H9 (cell line): ENCODE data around the gene IPO9. TPM values are rescaled to one million over a fixed set of nuclear protein-coding genes. Genes with fewer than 3 reads are reported as not detected.

Experiments
- DNase-seq: peaks from one replicate; pipeline ENCODE4 v3.0.0-alpha.2; 2017
- H2AFZ ChIP-seq: one replicate; pipeline ENCODE4 v1.6.1; 2013; ENCODE audit warnings: mild to moderate bottlenecking, low read length, control low read depth, moderate library complexity
- H2AK5ac ChIP-seq: 2 replicates; pipeline ENCODE4 v1.6.1; 2013; ENCODE audit warnings: low read length, control low read depth, mixed read lengths; ENCODE audit not compliant: insufficient read length
- H2BK120ac ChIP-seq: one replicate; pipeline ENCODE4 v1.6.1; 2013; ENCODE audit warnings: low read depth, mild to moderate bottlenecking, low read length, control low read depth, inconsistent platforms; ENCODE audit not compliant: poor library complexity, severe bottlenecking
- H2BK12ac ChIP-seq: 2 replicates; pipeline ENCODE4 v1.6.1; 2013; ENCODE audit warnings: low read length, control low read depth, mixed read lengths, low read depth; ENCODE audit not compliant: insufficient read length
- H2BK15ac ChIP-seq: 2 replicates; pipeline ENCODE4 v1.6.1; 2013; ENCODE audit warnings: low read depth, low read length, control low read depth
- H2BK20ac ChIP-seq: one replicate; pipeline ENCODE4 v1.6.1; 2013; ENCODE audit warnings: low read depth, mild to moderate bottlenecking, low read length, control low read depth, inconsistent platforms; ENCODE audit not compliant: poor library complexity, severe bottlenecking
- H2BK5ac ChIP-seq: 2 replicates; pipeline ENCODE4 v1.6.1; 2013; ENCODE audit warnings: low read length, control low read depth, mixed read lengths; ENCODE audit not compliant: insufficient read length
- H3K14ac ChIP-seq: 2 replicates; pipeline ENCODE4 v1.6.1; 2013; ENCODE audit warnings: low read length, control low read depth; ENCODE audit not compliant: insufficient read depth
- H3K18ac ChIP-seq: 2 replicates; pipeline ENCODE4 v1.6.1; 2013; ENCODE audit warnings: low read depth, mild to moderate bottlenecking, mixed read lengths, low read length, control low read depth; ENCODE audit not compliant: insufficient read length
- H3K23ac ChIP-seq: 2 replicates; pipeline ENCODE4 v1.6.1; 2013; ENCODE audit warnings: low read length, control low read depth, mixed read lengths, low read depth; ENCODE audit not compliant: insufficient read length
- H3K23me2 ChIP-seq: 2 replicates; pipeline ENCODE4 v1.6.1; 2013; ENCODE audit warnings: low read depth, mild to moderate bottlenecking, mixed read lengths, low read length, control low read depth; ENCODE audit not compliant: insufficient read length, poor library complexity, severe bottlenecking
- H3K27ac ChIP-seq: 2 replicates; pipeline ENCODE4 v1.5.1; 2013; ENCODE audit warnings: low read length, control low read depth, mixed read lengths, low read depth; ENCODE audit not compliant: insufficient read length
- H3K27me3 ChIP-seq: 2 replicates; pipeline ENCODE4 v1.6.1; 2013; ENCODE audit warnings: low read length, control low read depth, inconsistent platforms; ENCODE audit not compliant: insufficient read depth
- H3K4ac ChIP-seq: 2 replicates; pipeline ENCODE4 v1.6.1; 2013; ENCODE audit warnings: low read depth, mild to moderate bottlenecking, control low read depth, inconsistent platforms, low read length, moderate library complexity
- H3K4me1 ChIP-seq: 2 replicates; pipeline ENCODE4 v1.6.1; 2013; ENCODE audit warnings: low read length, control low read depth, inconsistent platforms; ENCODE audit not compliant: insufficient read depth
- H3K4me2 ChIP-seq: 2 replicates; pipeline ENCODE4 v1.6.1; 2013; ENCODE audit warnings: low read length, control low read depth, mixed read lengths; ENCODE audit not compliant: insufficient read length, insufficient read depth
- H3K56ac ChIP-seq: 2 replicates; pipeline ENCODE4 v1.6.1; 2013; ENCODE audit warnings: low read depth, mild to moderate bottlenecking, mixed read lengths, low read length, control low read depth; ENCODE audit not compliant: insufficient read length
- H3K79me1 ChIP-seq: 2 replicates; pipeline ENCODE4 v1.6.1; 2013; ENCODE audit warnings: low read depth, mild to moderate bottlenecking, moderate library complexity, low read length, control low read depth, inconsistent platforms; ENCODE audit not compliant: insufficient read depth, poor library complexity, severe bottlenecking
- H3K79me2 ChIP-seq: 2 replicates; pipeline ENCODE4 v1.6.1; 2013; ENCODE audit warnings: low read length, control low read depth, inconsistent platforms; ENCODE audit not compliant: insufficient read depth
- H3K9ac ChIP-seq: 2 replicates; pipeline ENCODE4 v1.6.1; 2013; ENCODE audit warnings: low read length, control low read depth, mixed read lengths; ENCODE audit not compliant: insufficient read length; ENCODE audit errors: extremely low read depth
- H3K9me3 ChIP-seq: one replicate; pipeline ENCODE4 v1.6.1; 2013; ENCODE audit warnings: low read depth, low read length, inconsistent platforms; ENCODE audit not compliant: control insufficient read depth
- H3T11ph ChIP-seq: one replicate; pipeline ENCODE4 v1.6.1; 2013; ENCODE audit warnings: mild to moderate bottlenecking, low read length, control low read depth, inconsistent platforms
- H4K20me1 ChIP-seq: one replicate; pipeline ENCODE4 v1.6.1; 2013; ENCODE audit not compliant: control insufficient read depth, insufficient read length, insufficient read depth
- H4K5ac ChIP-seq: 2 replicates; pipeline ENCODE4 v1.6.1; 2013; ENCODE audit warnings: low read depth, mild to moderate bottlenecking, mixed read lengths, low read length, control low read depth; ENCODE audit not compliant: insufficient read length
- H4K8ac ChIP-seq: replicated peaks from 2 replicates; pipeline ENCODE4 v1.6.1; 2013; ENCODE audit warnings: low read length, control low read depth, mixed read lengths, low read depth; ENCODE audit not compliant: insufficient read length
- H4K91ac ChIP-seq: 2 replicates; pipeline ENCODE4 v1.6.1; 2013; ENCODE audit warnings: low read depth, mild to moderate bottlenecking, moderate library complexity, mixed read lengths, low read length, control low read depth; ENCODE audit not compliant: insufficient read length
- H3K27ac Mint-ChIP-seq, 3 experiments: 2 replicates in 2 of 3; 3 replicates in 1 of 3; pipeline ENCODE4 v1.8.0; 2020 to 2021; ENCODE audit warnings: mixed read lengths in 3 of 3, mild to moderate bottlenecking in 1 of 3, moderate library complexity in 1 of 3
- H3K27me3 Mint-ChIP-seq: 2 replicates; pipeline ENCODE4 v1.8.0; 2021; ENCODE audit warnings: low read depth, mild to moderate bottlenecking, moderate library complexity, mixed read lengths
- H3K36me3 Mint-ChIP-seq, 3 experiments: 2 replicates in 2 of 3; 3 replicates in 1 of 3; pipeline ENCODE4 v1.8.0; 2020 to 2021; ENCODE audit warnings: low read depth in 3 of 3, mixed read lengths in 3 of 3; ENCODE audit not compliant: insufficient read depth in 1 of 3
- H3K4me1 Mint-ChIP-seq, 2 experiments: 2 replicates each; pipeline ENCODE4 v1.8.0; 2020; ENCODE audit warnings: mixed read lengths in 2 of 2
- H3K4me3 Mint-ChIP-seq, 2 experiments: 2 replicates in 1 of 2; 3 replicates in 1 of 2; pipeline ENCODE4 v1.8.0; 2020 to 2021; ENCODE audit warnings: mild to moderate bottlenecking in 2 of 2, mixed read lengths in 2 of 2, moderate library complexity in 1 of 2
- H3K9me3 Mint-ChIP-seq, 2 experiments: 2 replicates in 1 of 2; 3 replicates in 1 of 2; pipeline ENCODE4 v1.8.0; 2020; ENCODE audit warnings: mild to moderate bottlenecking in 2 of 2, mixed read lengths in 2 of 2, moderate library complexity in 1 of 2
- CTCF ChIP-seq: fragments of 200-600 bp; sonication (generic); conservative IDR thresholded peaks from 3 replicates; pipeline ENCODE4 v1.8.0; 2021; ENCODE audit warnings: antibody characterized with exemption, mild to moderate bottlenecking
- WGBS: extraction: QIAGEN DNeasy Blood & Tissue Kit; methylation state at CpG from one replicate; pipeline ENCODE4 v1.1.7; 2013; ENCODE audit warnings: missing lambda C conversion rate, low lambda C conversion rate, mixed read lengths; ENCODE audit not compliant: insufficient read length; ENCODE audit errors: extremely low coverage; 5-methylcytosine and 5-hydroxymethylcytosine counted together
- total RNA-seq: library from RNA; stranded (reverse); gene quantifications from 2 replicates; pipeline ENCODE4 v1.2.1, GENCODE V29; 2021

The IPO9 gene
- total RNA-seq, 1 experiment from 2014 or later, result 104 TPM

- Histone ChIP-seq H3K9me3 (no peaks in the 10 kb centered on the region), H3K27ac (no peak overlapping the region), H3K23me2 (no peaks in the 10 kb centered on the region), H2AFZ (no peak overlapping the region), H3K14ac (no peak overlapping the region), H3K4ac (no peak overlapping the region), H4K5ac (no peak overlapping the region), H3K56ac (no peak overlapping the region), H2AK5ac (no peak overlapping the region), H4K8ac (no peak overlapping the region), H3K23ac (no peak overlapping the region), H3T11ph (no peak overlapping the region), H2BK15ac (no peak overlapping the region), H3K79me1 (no peaks in the 10 kb centered on the region), H3K9ac (no peak overlapping the region), H3K79me2 (no peaks in the 10 kb centered on the region), H3K4me2 (no peak overlapping the region), H3K27me3 (no peaks in the 10 kb centered on the region), H2BK20ac (no peak overlapping the region), H3K18ac (no peak overlapping the region), H2BK120ac (no peak overlapping the region), H2BK5ac (no peak overlapping the region), H4K20me1 (no peaks in the 10 kb centered on the region), H2BK12ac (no peak overlapping the region), H3K4me1 (no peaks in the 10 kb centered on the region), H4K91ac (no peak overlapping the region)
- Mint-ChIP-seq H3K27me3 (no peaks in the 10 kb centered on the region; the same call in 1 of the 2 replicates), H3K4me3 (no peak overlapping the region), H3K9me3 (no peaks in the 10 kb centered on the region), H3K4me1 (peaks cover 0 to 3% of the 10 kb centered on the region in 2 experiments; a peak in 1 of 4 replicates), H3K36me3 (no peaks in the 10 kb centered on the region), H3K27ac (no peak overlapping the region)
- no peak for DNase-seq
- TF ChIP-seq CTCF, result no peak
- WGBS, result no CpG with 5 or more reads among the region's 2 CpGs
These were observed 96.3 kb downstream of the IPO9 start for GRCh38 chr1:201925301-201925567.
